IMR-90 (cell line): ENCODE data around the gene ST14. TPM values are rescaled to one million over a fixed set of nuclear protein-coding genes. Genes with fewer than 3 reads are reported as not detected.

Experiments used
- ATAC-seq: fragments of 200-7000 bp; cut with Tn5 transposase; 2 replicates; pipeline ENCODE4 v1.9.1; 2020; ENCODE audit warnings: low read depth, mild to moderate bottlenecking, moderate library complexity
- BruUV-seq: library from RNA; stranded (reverse); fragments of 400-500 nt; replicated peaks from 2 replicates; lab custom pipeline; 2021; lab: Mats Ljungman, UMichigan
- CTCF ChIA-PET: fragments of 300-600 bp; formaldehyde crosslinking; extraction: SDS; loops from one replicate; lab custom pipeline; 2021; ENCODE audit warnings: antibody characterized with exemption; lab: Yijun Ruan, JAX
- POLR2A ChIA-PET: fragments of 300-600 bp; sonication (Branson Sonifier 250); formaldehyde crosslinking; loops from one replicate; lab custom pipeline; 2022; ENCODE audit warnings: antibody characterized with exemption; ENCODE audit not compliant: unreplicated experiment; lab: Charles Lee
- DNase-seq: peaks from one replicate; pipeline ENCODE4 v3.0.0; 2013
- H2AFZ ChIP-seq: replicated peaks from 2 replicates; pipeline ENCODE3; 2013; ENCODE audit warnings: low read length, mild to moderate bottlenecking; ENCODE audit not compliant: poor library complexity
- H2AK5ac ChIP-seq: 2 replicates; pipeline ENCODE4 v1.6.1; 2013; ENCODE audit warnings: low read depth, low read length, inconsistent platforms
- H2AK9ac ChIP-seq: replicated peaks from 2 replicates; pipeline ENCODE3; 2013; ENCODE audit warnings: mild to moderate bottlenecking, low read depth, low read length, moderate library complexity; ENCODE audit not compliant: poor library complexity
- H2BK120ac ChIP-seq: 2 replicates; pipeline ENCODE4 v1.6.1; 2013; ENCODE audit warnings: low read depth, low read length, inconsistent platforms
- H2BK15ac ChIP-seq: 3 replicates; pipeline ENCODE4 v1.6.1; 2013; ENCODE audit warnings: low read depth, low read length, inconsistent platforms
- H2BK20ac ChIP-seq: 2 replicates; pipeline ENCODE4 v1.6.1; 2013; ENCODE audit warnings: low read depth, mild to moderate bottlenecking, inconsistent platforms, low read length, moderate library complexity
- H2BK5ac ChIP-seq: 2 replicates; pipeline ENCODE4 v1.6.1; 2013; ENCODE audit warnings: mild to moderate bottlenecking, low read depth, low read length, inconsistent platforms; ENCODE audit not compliant: poor library complexity, severe bottlenecking
- H3K14ac ChIP-seq: replicated peaks from 2 replicates; pipeline ENCODE4 v1.6.1; 2013; ENCODE audit warnings: low read depth, low read length, inconsistent platforms
- H3K18ac ChIP-seq: 2 replicates; pipeline ENCODE4 v1.6.1; 2013; ENCODE audit warnings: low read depth, low read length, control low read depth
- H3K23ac ChIP-seq: 2 replicates; pipeline ENCODE4 v1.6.1; 2013; ENCODE audit warnings: low read depth, low read length, inconsistent platforms
- H3K27ac ChIP-seq: 2 replicates; pipeline ENCODE4 v1.5.1; 2013; ENCODE audit warnings: mild to moderate bottlenecking, control low read depth, low read length; ENCODE audit not compliant: insufficient read depth
- H3K27me3 ChIP-seq: 2 replicates; pipeline ENCODE4 v1.6.1; 2013; ENCODE audit warnings: low read length; ENCODE audit not compliant: control insufficient read depth, insufficient read depth
- H3K36me3 ChIP-seq: 2 replicates; pipeline ENCODE4 v1.6.1; 2013; ENCODE audit warnings: low read length, mixed read lengths; ENCODE audit not compliant: control insufficient read depth, insufficient read depth
- H3K4ac ChIP-seq: 2 replicates; pipeline ENCODE4 v1.6.1; 2013; ENCODE audit warnings: low read depth, low read length, inconsistent platforms
- H3K4me1 ChIP-seq: 2 replicates; pipeline ENCODE4 v1.6.1; 2013; ENCODE audit warnings: low read length, mixed read lengths; ENCODE audit not compliant: control insufficient read depth, insufficient read depth
- H3K4me2 ChIP-seq: 2 replicates; pipeline ENCODE4 v1.6.1; 2013; ENCODE audit warnings: low read depth, mild to moderate bottlenecking, control low read depth, low read length, moderate library complexity
- H3K4me3 ChIP-seq: 2 replicates; pipeline ENCODE4 v1.5.1; 2013; ENCODE audit warnings: low read depth, mild to moderate bottlenecking, control low read depth, low read length, moderate library complexity; ENCODE audit not compliant: insufficient read depth
- H3K56ac ChIP-seq: 2 replicates; pipeline ENCODE4 v1.6.1; 2013; ENCODE audit warnings: low read length, inconsistent platforms; ENCODE audit not compliant: insufficient read depth; ENCODE audit errors: extremely low read depth
- H3K79me1 ChIP-seq, 2 experiments: 2 replicates each; pipeline ENCODE4 v1.6.1; 2013; ENCODE audit warnings: low read length in 2 of 2, inconsistent platforms in 1 of 2, low read depth in 1 of 2
- H3K9ac ChIP-seq: 2 replicates; pipeline ENCODE4 v1.6.1; 2013; ENCODE audit warnings: low read depth, low read length, control low read depth
- H3K9me1 ChIP-seq: 2 replicates; pipeline ENCODE4 v1.6.1; 2013; ENCODE audit warnings: low read length, inconsistent platforms; ENCODE audit not compliant: insufficient read depth
- H3K9me3 ChIP-seq: 2 replicates; pipeline ENCODE4 v1.6.1; 2013; ENCODE audit warnings: low read length; ENCODE audit not compliant: control insufficient read depth, insufficient read depth
- H4K20me1 ChIP-seq: 2 replicates; pipeline ENCODE4 v1.6.1; 2013; ENCODE audit warnings: low read length, inconsistent platforms; ENCODE audit not compliant: insufficient read depth
- H4K5ac ChIP-seq: 2 replicates; pipeline ENCODE4 v1.6.1; 2013; ENCODE audit warnings: mild to moderate bottlenecking, low read depth, low read length, control low read depth
- H4K8ac ChIP-seq, 2 experiments: 2 replicates each; pipeline ENCODE4 v1.6.1; 2013; ENCODE audit warnings: low read depth in 2 of 2, low read length in 2 of 2, control low read depth in 1 of 2, inconsistent platforms in 1 of 2
- H4K91ac ChIP-seq: 2 replicates; pipeline ENCODE4 v1.6.1; 2013; ENCODE audit warnings: low read depth, low read length, inconsistent platforms; ENCODE audit not compliant: insufficient read depth
- CEBPB ChIP-seq: IDR thresholded peaks from 2 replicates; pipeline ENCODE4 v1.6.1; 2012; ENCODE audit warnings: low read depth, low read length, improper control_type of control experiment
- CHD1 ChIP-seq: IDR thresholded peaks from 2 replicates; pipeline ENCODE4 v1.6.1; 2012; ENCODE audit warnings: low read depth, low read length, improper control_type of control experiment
- MAFK ChIP-seq: IDR thresholded peaks from 2 replicates; pipeline ENCODE4 v1.6.1; 2012; ENCODE audit warnings: low read depth, low read length, improper control_type of control experiment
- MAZ ChIP-seq: IDR thresholded peaks from 2 replicates; pipeline ENCODE4 v1.6.1; 2012; ENCODE audit warnings: low read depth, mild to moderate bottlenecking, low read length, improper control_type of control experiment, moderate library complexity, borderline replicate concordance
- POLR2A ChIP-seq: IDR thresholded peaks from 2 replicates; pipeline ENCODE4 v1.6.1; 2012; ENCODE audit warnings: mild to moderate bottlenecking, low read depth, low read length
- RAD21 ChIP-seq: IDR thresholded peaks from 2 replicates; pipeline ENCODE4 v1.6.1; 2012; ENCODE audit warnings: low read length, improper control_type of control experiment
- RCOR1 ChIP-seq: IDR thresholded peaks from 2 replicates; pipeline ENCODE4 v1.6.1; 2012; ENCODE audit warnings: mild to moderate bottlenecking, low read length, improper control_type of control experiment; ENCODE audit not compliant: insufficient replicate concordance
- RFX5 ChIP-seq: IDR thresholded peaks from 2 replicates; pipeline ENCODE4 v1.8.0; 2012; ENCODE audit warnings: low read depth, mild to moderate bottlenecking, low read length, moderate library complexity
- SMC3 ChIP-seq: fragments of 150-350 bp; IDR thresholded peaks from 2 replicates; pipeline ENCODE4 v1.6.1; 2016; ENCODE audit warnings: low read depth, mild to moderate bottlenecking, antibody characterized with exemption, low read length, moderate library complexity
- WGBS, 2 experiments: methylation state at CpG; one replicate each; pipeline versions ENCODE4 v1.1.5 to v1.1.7; 2013; ENCODE audit warnings: missing lambda C conversion rate in 2 of 2; ENCODE audit not compliant: insufficient read length in 1 of 2; ENCODE audit errors: extremely low coverage in 2 of 2; 5-methylcytosine and 5-hydroxymethylcytosine counted together
- dilution Hi-C: fragments of 300-500 bp; cut with HindIII; formaldehyde crosslinking; loops from one replicate; pipeline ENCODE4 v1.14.3; 2018; ENCODE audit warnings: low sequenced_read_pairs; ENCODE audit not compliant: unreplicated experiment
- in situ Hi-C: fragments of 300-500 bp; cut with MboI; formaldehyde crosslinking; loops from 3 replicates; pipeline ENCODE4 v1.14.3; 2019; ENCODE audit warnings: low sequenced_read_pairs, inconsistent platforms, mixed read lengths
- intact Hi-C: fragments of 100-400 bp; cut with micrococcal nuclease; formaldehyde crosslinking; loops from 2 replicates; pipeline ENCODE4 v1.10.0; 2022
- polyA plus RNA-seq, 3 experiments: library from polyadenylated mRNA; depleted of rRNA; stranded (reverse); fragments of >200 nt; gene quantifications; 2 replicates each; pipeline ENCODE4 v1.2.3, GENCODE V29; 2012; ENCODE audit warnings: low replicate concordance in 1 of 3
- total RNA-seq: library from RNA; depleted of rRNA; stranded (reverse); fragments of >200 nt; gene quantifications from 2 replicates; pipeline ENCODE4 v1.2.3, GENCODE V29; 2012
- TF ChIP-seq, protein P1 (sequence below): fragments of 150-350 bp; IDR thresholded peaks from 2 replicates; pipeline ENCODE4 v1.6.1; 2016; ENCODE audit warnings: low read depth, mild to moderate bottlenecking, low read length, moderate library complexity, borderline replicate concordance
- TF ChIP-seq, protein P2 (sequence below): conservative IDR thresholded peaks from 2 replicates; pipeline ENCODE4 v1.5.1; 2012; ENCODE audit warnings: mild to moderate bottlenecking, low read depth, low read length, improper control_type of control experiment
- TF ChIP-seq, protein P3 (sequence below): fragments of 150-350 bp; IDR thresholded peaks from 2 replicates; pipeline ENCODE4 v1.6.1; 2017; ENCODE audit warnings: mild to moderate bottlenecking, antibody characterized with exemption, low read length, low read depth

The ST14 gene
- total and polyA plus RNA-seq, 2 of the 4 experiments (the other 2 are of a cell fraction) = not detected

DNA sequence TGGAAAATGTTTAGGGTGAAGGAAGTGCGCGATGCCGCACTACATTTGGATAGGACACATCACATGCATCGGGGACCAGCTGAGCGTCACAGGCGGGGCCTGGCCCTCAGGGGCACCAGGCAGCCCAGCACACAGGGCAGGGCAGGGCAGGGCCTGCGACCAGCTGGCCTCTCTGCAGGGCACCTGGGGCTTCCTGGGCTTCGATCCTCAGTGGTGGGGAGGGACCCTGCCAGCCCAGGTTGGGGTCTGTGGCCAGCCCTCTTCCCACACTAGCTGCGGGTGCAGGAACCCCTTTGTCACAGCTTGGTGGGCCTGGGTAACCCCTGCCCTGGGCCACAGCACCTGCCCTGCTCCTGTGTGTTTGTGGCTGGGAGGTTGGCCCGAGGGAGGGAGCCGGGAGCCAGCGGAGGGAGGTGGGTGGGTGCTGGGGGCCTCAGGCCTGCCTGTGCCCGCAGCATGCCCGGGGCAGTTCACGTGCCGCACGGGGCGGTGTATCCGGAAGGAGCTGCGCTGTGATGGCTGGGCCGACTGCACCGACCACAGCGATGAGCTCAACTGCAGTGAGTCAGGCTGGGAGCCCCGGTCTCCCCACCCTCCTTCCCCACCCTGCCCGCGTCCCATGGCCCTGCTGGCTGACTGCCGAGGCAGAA lies 37.9 kb downstream of the ST14 start:
- ChIA-PET POLR2A (no interaction called here), CTCF (no interaction called here)
- Histone ChIP-seq H3K9me3 (peaks cover 5% of the 10 kb centered on the region; the same call in 1 of the 2 replicates), H2BK120ac (no peak overlapping the region), H2AK9ac (peak overlapping the region; percentile 42), H4K91ac (no peak overlapping the region), H3K27me3 (peaks cover 29% of the 10 kb centered on the region), H4K8ac (no peak overlapping the region), H3K23ac (no peak overlapping the region), H3K79me1 (no peaks in the 10 kb centered on the region), H3K27ac (no peak overlapping the region), H3K4me2 (no peak overlapping the region), H2BK15ac (no peak overlapping the region), H2BK5ac (no peak overlapping the region), H3K56ac (no peak overlapping the region), H2AFZ (no peak overlapping the region), H4K5ac (no peak overlapping the region), H2BK20ac (no peak overlapping the region), H3K9me1 (no peaks in the 10 kb centered on the region), H3K36me3 (no peaks in the 10 kb centered on the region), H3K4me1 (no peaks in the 10 kb centered on the region), H2AK5ac (no peak overlapping the region), H4K20me1 (no peaks in the 10 kb centered on the region), H3K4me3 (no peak overlapping the region), H3K4ac (no peak overlapping the region), H3K18ac (no peak overlapping the region), H3K14ac (no peak overlapping the region), H3K9ac (no peak overlapping the region)
- in situ Hi-C loops (no loop called here), intact Hi-C loops (no loop called here), dilution Hi-C loops (no loop called here)
- no CpG with 5 or more reads among the region's 27 CpGs for WGBS, 2 experiments
- BruUV-seq = no TSS peak
- DNase-seq = no peak
- TF ChIP-seq, protein P1, sequence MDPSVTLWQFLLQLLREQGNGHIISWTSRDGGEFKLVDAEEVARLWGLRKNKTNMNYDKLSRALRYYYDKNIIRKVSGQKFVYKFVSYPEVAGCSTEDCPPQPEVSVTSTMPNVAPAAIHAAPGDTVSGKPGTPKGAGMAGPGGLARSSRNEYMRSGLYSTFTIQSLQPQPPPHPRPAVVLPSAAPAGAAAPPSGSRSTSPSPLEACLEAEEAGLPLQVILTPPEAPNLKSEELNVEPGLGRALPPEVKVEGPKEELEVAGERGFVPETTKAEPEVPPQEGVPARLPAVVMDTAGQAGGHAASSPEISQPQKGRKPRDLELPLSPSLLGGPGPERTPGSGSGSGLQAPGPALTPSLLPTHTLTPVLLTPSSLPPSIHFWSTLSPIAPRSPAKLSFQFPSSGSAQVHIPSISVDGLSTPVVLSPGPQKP = no peak
- TF ChIP-seq POLR2A (no peak), CHD1 (no peak), MAFK (no peak), RFX5 (no peak), CEBPB (no peak), RCOR1 (no peak), MAZ (no peak), SMC3 (no peak), RAD21 (no peak)
- TF ChIP-seq, protein P2, sequence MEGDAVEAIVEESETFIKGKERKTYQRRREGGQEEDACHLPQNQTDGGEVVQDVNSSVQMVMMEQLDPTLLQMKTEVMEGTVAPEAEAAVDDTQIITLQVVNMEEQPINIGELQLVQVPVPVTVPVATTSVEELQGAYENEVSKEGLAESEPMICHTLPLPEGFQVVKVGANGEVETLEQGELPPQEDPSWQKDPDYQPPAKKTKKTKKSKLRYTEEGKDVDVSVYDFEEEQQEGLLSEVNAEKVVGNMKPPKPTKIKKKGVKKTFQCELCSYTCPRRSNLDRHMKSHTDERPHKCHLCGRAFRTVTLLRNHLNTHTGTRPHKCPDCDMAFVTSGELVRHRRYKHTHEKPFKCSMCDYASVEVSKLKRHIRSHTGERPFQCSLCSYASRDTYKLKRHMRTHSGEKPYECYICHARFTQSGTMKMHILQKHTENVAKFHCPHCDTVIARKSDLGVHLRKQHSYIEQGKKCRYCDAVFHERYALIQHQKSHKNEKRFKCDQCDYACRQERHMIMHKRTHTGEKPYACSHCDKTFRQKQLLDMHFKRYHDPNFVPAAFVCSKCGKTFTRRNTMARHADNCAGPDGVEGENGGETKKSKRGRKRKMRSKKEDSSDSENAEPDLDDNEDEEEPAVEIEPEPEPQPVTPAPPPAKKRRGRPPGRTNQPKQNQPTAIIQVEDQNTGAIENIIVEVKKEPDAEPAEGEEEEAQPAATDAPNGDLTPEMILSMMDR = no peak
- TF ChIP-seq, protein P3, sequence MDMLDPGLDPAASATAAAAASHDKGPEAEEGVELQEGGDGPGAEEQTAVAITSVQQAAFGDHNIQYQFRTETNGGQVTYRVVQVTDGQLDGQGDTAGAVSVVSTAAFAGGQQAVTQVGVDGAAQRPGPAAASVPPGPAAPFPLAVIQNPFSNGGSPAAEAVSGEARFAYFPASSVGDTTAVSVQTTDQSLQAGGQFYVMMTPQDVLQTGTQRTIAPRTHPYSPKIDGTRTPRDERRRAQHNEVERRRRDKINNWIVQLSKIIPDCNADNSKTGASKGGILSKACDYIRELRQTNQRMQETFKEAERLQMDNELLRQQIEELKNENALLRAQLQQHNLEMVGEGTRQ = no peak
- no peak for ATAC-seq
